ENCODE measurements around the gene LTC4S.

The LTC4S gene

DNA sequence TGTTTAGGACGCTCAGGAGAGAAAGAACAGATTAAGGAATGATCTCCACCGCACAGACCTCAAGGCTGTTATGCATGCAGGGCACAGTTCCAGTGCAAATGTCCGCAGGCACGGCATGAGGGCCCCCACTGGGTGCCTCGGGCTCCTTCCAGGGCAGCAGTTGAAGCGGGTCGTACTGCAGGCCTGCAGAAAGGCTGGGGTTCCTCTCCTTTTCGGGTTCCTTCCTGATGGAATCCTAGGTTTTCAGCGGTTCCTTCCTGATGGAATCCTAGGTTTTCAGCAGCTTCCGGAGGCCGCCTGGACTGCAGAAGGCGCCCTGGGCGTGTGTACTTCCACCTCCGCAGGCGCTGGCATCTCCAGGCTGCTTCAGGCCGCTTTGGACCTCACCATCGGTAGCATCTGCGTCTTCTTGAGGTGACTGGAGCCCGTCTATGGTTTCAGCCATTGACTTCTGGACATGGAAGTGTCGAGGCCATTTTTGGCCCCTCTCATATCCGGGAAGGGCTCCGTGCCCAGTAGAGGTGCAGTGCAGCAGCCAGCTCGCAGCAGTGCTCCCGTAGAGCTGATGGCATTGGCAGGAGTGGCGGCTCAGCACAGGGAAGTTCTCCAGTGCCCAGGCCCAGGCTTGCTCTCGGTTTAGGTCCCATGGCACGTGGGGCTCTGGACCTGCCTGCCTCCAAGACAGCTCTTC lies 18.5 kb downstream of the LTC4S start:
- DNase-seq (ENCODE audit: low read depth in 2 of 2): no peak

GRCh38 chr5:179812997-179813607 lies 19.3 kb downstream of the LTC4S start:
- DNase-seq (ENCODE audit: low read depth in 2 of 2): no peak

GRCh38 chr5:179814090-179814489 lies 20.3 kb downstream of the LTC4S start:
- DNase-seq (ENCODE audit: low read depth in 2 of 2): no peak

GRCh38 chr5:179815491-179816249 lies 21.9 kb downstream of the LTC4S start:
- DNase-seq (ENCODE audit: low read depth in 2 of 2): no peak

DNA sequence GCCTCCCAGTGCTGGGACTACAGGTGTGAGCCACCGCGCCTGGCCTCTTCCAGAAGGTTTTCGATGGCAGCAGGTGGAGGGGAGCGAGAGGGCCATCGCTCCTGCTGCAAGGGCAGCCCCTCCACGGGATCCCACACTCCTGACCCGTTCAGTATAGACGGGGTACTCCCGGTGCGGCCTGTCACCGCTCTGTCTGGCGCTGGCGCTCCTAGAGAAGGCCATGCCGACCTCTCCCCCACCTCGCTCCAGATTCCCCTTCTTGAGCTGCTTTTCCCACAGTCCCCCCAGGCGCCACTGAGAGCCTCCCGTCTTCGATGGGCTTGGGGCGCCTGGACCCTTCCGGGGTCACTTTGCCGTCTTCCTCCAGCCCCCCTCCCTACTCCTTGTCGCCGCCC lies 22.6 kb downstream of the LTC4S start:
- DNase-seq (ENCODE audit: low read depth in 2 of 2): no peak

- DNase-seq (ENCODE audit: low read depth in 2 of 2): no peak
Measured at GRCh38 chr5:179816796-179817469, 23.1 kb downstream of the LTC4S start.

DNA sequence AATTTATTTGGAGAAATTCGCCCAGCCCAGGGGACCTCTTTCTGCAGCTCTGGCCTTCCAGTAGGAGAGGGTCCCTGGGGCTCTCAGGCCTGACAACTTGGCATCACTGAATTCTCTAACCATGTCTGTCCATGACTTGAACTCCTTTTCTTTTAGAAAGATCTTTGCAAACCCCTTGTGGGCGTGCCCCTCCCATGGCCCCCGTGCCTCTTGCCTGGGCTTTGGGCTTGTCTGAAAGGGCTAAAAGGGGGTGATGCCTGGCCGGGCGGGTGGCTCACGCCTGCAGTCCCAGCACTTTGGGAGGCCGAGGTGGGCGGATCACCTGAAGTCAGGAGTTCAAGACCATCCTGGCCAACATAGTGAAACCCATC lies 23.7 kb downstream of the LTC4S start:
- no peak for DNase-seq (ENCODE audit: low read depth in 2 of 2)

DNA sequence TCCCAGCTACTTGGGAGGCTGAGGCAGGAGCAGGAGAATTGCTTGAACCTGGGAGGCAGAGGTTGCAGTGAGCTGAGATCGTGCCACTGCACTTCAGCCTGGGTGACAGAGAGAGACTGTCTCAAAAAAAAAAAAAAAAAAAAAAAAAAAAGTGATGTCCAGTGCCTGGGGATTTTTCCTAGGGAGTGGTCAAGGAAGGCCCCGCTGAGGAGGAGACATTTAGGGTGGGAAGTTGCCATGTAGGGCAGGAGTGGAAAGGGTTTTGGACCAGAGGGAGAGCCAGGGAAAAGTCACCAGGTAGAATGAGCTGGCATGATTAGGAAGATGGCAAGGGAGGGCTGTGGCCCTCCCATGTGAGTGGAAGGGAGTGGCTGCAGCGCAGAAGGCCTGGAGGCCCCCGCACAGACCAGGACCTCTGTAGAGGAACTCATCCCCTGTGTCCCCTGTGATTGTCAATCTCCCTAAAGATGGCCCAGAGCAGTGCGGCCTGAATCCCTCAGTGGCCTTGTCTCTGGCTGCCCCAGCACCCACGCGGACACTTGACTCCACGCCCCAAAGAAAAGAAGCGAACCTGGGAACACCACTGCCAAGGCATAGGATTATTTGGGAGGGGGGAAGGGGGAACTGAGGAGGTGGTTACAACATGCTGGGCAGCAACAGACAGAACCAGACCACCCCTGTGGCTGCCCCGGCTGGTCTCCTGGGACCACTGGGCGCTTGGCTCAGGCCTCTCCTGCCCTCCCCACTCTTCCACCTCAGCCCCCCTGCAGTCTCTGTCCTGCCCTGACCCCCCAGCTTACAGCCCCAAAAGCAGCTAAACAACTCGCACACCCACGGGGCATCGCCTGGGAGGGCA lies 24.3 kb downstream of the LTC4S start:
- DNase-seq (ENCODE audit: low read depth in 2 of 2): no peak

DNA sequence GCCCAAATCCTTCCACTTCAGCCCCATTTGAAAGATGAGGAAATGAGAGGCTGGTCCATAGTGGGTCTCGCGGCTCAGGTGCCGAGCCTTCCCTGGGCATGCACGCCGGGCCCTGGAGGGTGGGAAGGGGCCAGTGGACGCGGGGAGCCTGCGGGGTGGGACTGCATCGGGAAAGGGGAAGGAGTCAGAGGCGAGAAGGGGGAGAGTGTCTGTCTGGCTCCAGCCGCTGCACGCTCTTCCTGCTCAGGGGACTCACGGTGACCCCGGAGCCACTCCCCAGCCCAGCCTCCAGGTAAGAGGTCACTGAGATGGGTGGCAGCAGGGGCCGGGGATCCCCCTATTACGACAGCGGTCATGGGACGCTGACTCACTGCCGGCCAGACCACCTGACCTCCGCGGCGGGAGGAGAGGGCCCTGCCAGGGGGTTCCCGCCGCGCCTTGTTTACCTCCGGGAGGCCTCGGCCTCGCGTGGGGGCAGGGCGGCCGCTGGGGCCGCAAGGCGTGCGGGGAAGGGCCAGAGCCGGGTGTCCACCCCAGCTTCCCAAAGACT lies 25.0 kb downstream of the LTC4S start:
- DNase-seq (ENCODE audit: low read depth in 2 of 2): peak; percentile 61 to 69

GRCh38 chr5:179819296-179820126 lies 25.7 kb downstream of the LTC4S start:
- DNase-seq (ENCODE audit: low read depth in 2 of 2): no peak

DNA sequence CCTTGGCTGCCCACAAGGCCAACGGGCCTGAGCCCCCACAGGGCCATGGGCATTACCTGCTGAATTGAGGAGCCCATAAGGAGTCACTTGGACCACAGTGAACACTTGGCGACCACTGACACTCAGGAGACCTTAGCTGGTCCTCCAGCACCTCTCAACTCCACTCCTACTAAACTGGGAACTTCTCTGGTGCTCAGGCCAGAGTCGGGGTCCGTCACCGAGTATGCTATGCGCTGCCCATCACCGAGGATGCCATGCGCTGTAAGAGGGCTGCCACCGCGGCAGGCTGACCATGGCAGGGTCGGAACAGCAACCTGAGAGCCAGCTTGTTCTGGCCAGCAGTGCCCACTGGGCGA lies 26.3 kb downstream of the LTC4S start:
- no peak for DNase-seq (ENCODE audit: low read depth in 2 of 2)

DNA sequence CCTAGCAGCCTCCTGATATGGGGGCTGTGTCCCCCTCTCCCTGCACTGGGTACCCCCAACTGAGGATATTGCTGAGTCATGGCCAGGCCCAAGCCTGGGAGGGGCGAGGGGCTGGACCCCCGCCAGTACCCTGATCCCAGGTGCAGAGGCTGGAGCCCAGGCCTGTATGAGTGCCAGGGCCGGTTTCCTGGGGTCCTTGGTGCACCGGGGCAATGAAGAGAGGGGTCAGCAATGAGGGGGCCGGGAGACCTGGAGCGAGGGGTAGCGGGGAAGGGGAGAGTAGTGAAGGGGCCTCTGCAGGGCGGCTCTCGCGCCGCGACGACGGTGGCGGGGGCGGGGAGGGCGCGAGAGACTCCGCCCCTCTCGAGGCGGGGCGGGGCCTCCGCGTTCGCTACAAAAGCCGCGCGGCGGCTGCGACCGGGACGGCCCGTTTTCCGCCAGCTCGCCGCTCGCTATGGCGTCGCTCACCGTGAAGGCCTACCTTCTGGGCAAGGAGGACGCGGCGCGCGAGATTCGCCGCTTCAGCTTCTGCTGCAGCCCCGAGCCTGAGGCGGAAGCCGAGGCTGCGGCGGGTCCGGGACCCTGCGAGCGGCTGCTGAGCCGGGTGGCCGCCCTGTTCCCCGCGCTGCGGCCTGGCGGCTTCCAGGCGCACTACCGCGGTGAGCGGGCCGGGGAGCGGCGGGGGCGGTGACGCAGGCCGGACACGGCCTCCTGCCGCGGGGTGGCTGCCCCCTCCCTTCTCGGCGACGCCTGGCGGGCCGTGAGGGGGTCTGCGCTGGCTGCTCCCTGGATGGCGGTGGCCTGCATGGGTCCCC lies 26.9 kb downstream of the LTC4S start, which contains the start of gene SQSTM1:
SQSTM1 (plus strand) TSS at position 423 of the 815 bp plus-strand sequence; CDS start at position 455, 32 bp downstream.
- DNase-seq (ENCODE audit: low read depth in 2 of 2): peak; percentile 69 to 82

DNA sequence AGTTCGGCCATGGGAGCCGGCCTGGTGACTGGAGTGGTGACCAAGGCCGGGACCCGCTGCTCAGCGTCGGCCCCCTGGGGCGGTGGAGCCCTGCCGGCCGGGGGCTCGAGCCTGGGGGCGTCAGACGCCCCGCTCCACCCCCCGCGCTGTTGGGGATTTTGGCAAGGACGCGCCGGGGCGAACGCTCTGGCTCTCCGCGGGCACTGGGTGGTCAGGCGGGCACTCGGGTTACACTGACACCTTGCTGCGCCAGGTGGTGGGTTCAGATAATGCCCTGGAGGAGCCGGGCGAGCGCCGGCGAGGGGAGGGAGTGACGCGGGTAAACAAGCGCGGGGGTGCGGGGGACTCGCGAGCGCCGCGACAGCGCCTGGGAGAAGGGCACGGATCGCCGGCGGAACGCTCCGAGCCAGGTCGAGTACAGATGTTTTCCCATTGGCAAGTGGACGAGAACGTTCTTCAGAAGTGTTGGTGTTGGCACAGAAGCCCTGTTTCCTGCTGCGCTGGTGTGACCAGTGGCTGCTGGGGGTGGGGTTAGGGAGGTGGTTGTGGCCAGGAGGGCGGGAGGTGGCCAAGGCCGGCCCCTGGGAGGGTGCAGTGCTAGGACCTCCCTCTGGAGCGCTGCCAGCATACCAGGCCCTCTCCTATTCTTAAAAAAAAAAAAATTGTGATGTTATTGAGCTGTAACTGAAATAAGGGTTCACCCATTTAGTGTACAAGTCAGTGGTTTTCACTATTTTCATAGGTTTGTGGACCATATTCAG lies 27.7 kb downstream of the LTC4S start:
- DNase-seq (ENCODE audit: low read depth in 2 of 2): peak; percentile 68 to 74

GRCh38 chr5:179822059-179822432 lies 28.3 kb downstream of the LTC4S start:
- DNase-seq (ENCODE audit: low read depth in 2 of 2): no peak

DNA sequence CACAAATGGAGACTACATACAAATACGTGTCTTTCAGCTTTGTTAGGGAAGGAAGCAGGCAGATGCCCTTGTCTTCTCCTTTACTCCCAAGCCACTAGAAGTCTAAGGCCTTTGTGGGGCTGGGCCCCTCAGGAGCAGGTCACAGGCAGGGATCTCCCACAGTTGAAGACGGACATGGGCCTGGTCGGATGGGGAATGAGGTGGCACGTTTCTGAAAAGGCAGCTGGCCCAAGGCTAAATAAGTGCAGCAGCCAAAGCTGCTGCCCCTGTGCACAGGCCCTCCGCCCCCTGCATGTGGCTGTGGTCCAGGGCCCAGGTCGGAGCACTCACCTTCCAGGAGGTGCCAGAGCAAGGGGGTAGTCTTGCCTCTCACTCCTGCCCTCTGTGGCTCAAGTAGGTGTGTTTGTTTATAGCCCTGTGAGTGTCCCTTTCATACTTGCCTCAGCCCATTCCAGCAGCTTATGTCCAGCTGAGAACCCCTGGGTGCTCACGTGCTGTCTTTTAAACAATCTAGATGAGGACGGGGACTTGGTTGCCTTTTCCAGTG lies 28.7 kb downstream of the LTC4S start:
- DNase-seq (ENCODE audit: low read depth in 2 of 2): no peak

DNA sequence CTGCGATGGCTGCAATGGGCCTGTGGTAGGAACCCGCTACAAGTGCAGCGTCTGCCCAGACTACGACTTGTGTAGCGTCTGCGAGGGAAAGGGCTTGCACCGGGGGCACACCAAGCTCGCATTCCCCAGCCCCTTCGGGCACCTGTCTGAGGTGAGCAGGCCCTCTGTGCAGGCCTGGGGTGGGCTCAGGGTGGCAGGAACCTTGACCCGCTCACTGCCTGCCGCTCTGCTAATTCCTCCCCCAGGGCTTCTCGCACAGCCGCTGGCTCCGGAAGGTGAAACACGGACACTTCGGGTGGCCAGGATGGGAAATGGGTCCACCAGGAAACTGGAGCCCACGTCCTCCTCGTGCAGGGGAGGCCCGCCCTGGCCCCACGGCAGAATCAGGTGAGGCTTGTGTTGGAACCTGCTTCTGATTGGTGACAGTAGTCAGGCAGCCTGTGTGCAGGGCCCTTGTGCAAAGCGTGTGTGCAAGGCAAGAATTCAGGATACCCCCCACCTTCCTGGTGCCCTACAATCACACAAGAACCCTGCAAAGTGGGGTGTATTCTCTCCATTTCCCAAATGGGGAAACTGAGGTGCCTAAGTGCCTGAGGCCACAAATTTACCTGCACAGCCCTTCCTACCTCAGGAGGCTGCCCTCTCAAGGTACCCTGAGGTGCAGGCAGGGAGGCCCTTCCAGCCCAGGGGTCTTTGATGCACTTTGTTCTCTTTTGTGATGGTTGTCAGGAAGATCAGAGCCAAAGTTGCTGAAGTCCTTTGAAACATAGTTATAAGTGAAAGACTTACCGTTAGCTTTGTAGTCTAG lies 30.4 kb downstream of the LTC4S start:
- DNase-seq (ENCODE audit: low read depth in 2 of 2): no peak

GRCh38 chr5:179824745-179825112 lies 30.9 kb downstream of the LTC4S start:
- DNase-seq (ENCODE audit: low read depth in 2 of 2): no peak
